ENCODE data around the gene GLS2. TPM values are rescaled to one million over a fixed set of nuclear protein-coding genes. Genes with fewer than 3 reads are reported as not detected.
"Not testable (repeated sequence)": the region's sequence is repeated elsewhere in the genome, so short reads cannot be mapped to it uniquely, and the experiment has no call there.

The GLS2 gene
- 0.28 and 0.51 TPM in 2 replicates for total RNA-seq

DNA sequence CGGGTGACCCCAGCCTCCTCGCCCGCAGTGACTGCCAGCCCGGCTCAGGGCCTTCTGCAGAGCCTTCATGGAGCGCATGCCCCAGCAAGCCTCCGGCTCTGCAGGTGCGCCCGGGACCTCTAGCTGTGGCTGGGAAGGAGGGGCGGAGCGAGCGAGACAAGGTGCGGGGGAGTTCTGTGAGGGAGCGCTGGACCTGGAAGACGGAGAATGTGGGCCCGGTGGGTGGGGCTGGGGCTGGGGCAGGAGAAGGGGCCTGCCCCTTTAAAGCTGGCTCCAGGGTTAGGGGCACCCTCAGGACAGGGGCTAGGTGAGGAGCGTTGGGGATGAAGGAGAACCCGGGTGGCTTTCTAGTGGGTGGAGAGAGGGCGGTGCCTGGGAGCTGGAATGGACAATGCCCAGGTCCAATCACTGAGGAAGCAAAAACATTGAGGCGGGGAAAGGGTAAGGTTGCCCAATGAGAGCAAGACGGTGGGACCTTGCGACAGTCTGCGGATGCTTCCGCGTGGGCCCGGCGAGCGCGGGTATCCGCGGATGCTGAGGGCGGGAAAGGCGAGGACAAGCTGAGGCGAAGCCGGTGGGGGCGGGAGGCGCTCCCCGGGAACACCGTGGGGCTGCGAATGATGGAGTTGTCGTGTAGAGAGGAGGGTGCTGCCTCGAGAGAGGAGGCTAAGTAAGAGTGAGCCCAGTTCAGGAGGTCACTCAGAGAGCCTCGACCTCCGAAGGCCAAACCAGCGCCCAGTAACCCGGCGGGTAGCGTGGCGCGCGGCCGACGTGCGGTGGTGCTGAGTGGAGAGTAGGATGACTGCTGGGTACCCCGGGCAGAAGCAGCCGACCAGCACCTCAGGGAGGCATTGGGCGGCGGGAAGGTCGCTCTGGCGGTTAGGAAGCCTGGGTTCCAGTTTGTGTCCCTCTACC is at the start of gene GLS2:
Gene GLS2, minus strand, starts transcription at position 121 of the 915 bp plus-strand sequence. Its CDS starts 43 bp downstream, at position 78.
- DNase-seq, result peak; percentile 77

DNA sequence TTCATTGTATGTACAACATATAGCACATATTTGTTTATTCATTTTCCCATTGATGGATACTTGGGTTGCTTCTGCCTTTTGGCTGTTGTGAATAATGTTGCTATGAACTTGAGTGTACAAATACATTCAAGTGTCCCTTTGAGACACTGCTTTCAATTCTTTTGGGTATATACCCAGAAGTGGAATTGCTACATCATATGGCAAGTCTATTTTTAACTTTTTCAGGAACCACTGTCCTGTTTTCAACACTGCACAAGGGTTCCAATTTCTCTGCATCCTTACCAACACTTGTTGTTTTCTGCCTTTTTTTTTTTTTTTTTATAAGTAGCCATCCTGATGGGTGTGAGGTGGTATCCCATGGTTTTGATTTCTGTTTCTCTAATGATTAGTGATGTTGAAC is 49.6 kb upstream of the GLS2 start:
- no peak for DNase-seq

DNA sequence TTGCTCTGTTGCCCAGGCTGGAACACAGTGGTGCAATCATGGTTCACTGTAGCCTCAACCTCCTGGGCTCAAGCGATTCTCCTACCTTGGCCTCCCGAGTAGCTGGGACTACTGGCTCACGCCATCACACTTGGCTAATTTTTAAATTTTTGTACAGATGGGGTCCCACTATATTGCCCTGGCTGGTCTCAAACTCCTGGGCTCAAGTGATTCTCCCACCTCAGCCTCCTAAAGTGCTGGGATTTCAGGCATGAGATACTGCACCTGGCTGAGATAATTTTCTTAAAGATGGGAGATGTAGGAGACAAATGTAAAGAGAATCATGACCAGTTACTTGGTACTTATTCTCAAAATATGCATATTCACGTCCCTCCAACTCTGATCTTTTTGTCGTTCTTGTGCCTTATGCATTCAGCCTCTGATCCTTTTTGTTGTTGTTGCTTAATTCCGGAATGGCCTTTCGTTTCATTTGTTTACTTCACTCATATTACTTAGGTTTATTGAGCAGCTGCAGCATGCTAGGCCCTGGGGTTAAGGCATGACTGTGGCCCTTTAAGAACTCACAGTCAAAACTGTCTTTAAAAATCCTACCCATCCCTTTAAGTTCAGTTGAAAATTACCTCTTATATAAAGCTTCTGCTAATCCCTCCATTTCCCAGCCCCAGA is 42.6 kb upstream of the GLS2 start:
- no peak for DNase-seq

DNA sequence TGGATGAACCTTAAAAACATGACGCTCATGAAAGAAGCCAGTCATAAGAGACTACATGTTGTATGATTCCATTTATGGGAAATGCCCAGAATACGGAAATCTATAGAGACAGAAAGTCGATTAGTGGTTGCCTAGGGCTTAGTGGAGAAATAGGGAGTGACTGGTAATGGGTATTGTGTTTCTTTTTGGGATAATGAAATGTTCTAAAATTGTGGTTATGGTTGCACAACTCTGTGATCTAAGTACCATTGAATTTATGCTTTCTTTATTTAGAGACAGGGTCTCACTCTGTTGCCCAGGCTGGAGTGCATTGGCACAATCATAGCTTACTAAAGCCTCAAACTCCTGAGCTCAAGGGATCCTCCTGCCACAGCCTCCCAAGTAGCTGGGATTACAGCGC is 41.7 kb upstream of the GLS2 start:
- no peak for DNase-seq

- no peak for DNase-seq
These were observed 40.9 kb upstream of the GLS2 start for GRCh38 chr12:56528846-56529245.

DNA sequence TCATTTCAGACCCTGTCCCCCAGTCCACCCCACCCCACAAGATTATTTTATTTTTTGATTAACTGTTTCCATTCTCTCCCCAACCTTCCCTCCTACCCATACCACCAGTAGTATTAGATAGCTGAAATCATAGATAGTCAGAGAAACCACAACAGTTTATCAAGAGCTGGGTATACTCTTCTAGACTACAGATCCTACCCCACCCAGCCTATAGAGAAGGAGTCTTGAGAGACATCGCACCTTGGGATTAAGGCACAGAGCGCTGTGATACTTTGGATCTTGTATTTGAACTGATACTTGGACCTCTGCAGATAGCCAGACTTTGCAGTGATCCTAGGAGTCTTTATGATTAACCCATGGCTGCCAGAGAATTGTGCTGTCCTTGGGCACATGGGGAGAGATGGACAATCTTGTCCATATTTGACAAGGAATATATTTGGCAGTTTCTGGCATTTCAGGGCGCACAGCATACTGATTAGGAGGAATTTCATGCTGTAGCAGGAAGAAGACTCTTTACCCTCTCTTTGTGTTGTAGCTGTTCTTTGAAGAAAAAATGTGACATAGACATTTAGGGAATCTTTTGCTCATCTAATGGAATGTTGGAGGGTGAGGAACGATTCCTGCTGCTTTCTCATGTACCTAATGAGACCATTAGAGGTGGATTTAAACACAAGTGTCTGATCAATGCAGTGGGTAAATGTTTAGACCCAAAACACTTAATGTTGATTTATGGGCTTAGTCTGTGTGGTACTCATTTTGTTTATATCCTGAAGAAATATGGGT is 34.6 kb upstream of the GLS2 start:
- peak; percentile 51 for DNase-seq

DNA sequence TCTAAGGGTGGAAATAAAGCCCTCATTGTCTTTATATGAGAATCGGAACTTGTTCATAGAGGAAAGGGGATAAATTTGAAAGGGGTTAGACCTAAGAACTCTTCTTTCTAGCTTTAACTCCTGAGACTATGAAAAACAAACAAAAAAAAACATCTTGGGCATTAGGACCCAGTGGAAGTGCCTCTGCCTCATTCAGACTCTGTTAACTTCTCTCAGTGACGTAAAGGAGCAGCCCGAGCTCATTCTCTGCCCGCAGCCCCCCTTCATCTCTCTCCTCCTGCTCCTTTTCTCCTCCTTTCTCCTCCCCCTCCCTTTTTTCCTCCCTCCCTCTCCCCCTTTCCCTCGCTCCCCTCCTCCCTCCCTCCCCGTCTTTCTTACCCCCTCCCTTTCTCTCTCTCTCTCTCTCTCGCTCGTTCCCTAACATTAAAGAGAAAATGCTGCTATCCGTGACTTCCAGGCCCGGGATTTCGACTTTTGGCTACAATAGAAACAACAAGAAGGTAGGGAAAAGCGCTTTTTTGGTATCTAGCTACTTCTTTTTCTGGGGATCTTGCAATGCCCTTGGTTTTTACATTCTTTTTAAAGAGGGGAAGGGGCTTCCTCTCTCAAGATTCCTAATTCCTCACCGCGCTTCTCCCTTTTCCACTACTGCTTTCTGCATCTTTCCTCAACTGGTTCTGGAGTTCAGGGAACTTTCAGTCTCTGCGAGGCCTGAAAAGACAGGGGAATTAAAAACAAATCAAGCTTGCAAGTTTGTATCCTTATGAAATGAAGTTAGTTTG is 33.8 kb upstream of the GLS2 start, which contains the start of gene RBMS2:
Gene RBMS2, plus strand, starts transcription at position 231 of the 782 bp plus-strand sequence. Its CDS starts 204 bp downstream, at position 435.
- DNase-seq, result peak; percentile 94

GRCh38 chr12:56521209-56521589 is 33.2 kb upstream of the GLS2 start:
- no peak for DNase-seq

GRCh38 chr12:56520506-56520905 is 32.5 kb upstream of the GLS2 start:
- DNase-seq, result peak; percentile 26

DNA sequence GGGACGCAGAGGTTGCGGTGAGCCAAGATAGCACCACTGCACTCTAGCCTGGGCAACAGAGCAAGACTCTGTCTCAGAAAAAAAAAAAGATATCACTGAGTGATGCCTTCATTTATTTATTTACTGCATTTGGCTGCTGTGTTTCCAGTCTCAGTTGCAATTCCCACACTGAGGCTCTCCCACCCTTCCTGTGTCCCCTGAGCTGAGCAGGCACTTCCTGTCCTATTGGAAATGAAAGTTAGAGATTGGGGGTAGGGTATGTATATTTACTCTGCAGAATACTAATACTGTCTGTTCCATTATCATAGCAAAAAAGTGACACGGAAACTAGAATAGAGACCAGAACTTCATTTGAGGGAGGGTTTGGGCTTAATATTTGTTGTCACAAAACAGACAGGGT is 32.1 kb upstream of the GLS2 start:
- DNase-seq, result peak; percentile 68

DNA sequence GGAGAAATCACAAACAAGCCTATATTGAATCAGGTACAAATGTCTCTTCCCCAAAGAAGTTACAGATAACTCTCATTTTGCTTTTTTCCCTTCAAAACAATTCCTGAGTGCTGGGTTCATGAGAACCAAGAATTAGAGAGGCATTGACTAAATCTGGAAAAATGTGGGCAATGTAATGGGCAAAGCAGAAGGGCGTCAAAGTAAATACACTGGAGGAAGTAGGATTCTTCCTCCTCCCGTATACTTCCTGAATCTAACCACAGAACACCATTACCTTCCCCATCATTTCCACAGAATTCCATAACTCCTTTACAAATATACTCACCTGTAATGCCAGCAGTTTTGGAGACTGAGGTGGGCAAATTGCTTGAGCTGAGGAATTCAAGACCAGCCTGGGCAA is 30.6 kb upstream of the GLS2 start:
- peak; percentile 48 for DNase-seq

DNA sequence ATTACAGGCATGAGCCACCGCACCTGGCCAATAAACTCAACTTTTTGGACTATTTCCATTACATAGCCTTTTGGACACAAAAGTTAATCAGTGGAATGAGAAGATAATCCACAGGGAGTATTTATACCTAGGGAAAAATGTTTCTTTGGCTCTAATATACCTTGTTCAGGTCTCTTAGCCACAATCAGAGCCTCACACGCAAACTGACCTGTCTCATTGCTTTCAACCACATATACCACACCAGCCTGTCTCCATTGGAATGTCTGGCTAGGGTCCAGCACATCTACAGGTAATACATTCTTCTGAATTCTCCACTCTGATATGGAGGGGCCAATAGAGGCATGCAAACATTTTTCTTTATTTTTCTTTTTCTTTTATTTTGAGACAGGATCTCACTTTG is 29.9 kb upstream of the GLS2 start:
- no peak for DNase-seq

DNA sequence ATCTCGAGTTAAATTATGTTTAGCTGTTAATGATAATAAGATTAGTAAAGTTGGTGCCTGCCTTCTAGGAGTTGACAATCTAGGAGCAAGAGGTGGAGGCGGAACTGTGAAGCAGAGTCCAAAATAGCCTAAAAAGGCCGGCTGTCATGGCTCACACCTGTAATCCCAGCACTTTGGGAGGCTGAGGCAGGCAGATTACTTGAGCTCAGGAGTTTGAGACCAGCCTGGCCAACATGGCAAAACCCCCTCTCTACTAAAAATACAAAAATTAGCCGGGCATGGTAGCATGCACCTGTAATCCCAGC is 26.0 kb upstream of the GLS2 start:
- DNase-seq, result not testable (repeated sequence)

DNA sequence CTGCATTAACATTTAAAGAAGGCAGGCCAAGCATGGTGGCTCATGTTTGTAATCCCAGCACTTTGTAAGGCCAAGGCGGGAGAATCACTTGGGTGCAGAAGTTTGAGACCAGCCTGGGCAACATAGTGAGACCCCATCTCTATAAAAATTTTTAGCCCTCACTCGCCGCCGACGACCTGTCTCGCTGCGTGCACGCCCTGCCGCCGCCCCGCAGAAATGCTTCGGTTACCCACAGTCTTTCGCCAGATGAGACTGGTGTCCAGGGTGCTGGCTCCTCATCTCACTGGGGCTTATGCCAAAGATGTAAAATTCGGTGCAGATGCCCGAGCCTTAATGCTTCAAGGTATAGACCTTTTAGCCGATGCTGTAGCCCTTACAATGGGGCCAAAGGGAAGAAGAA is 22.8 kb upstream of the GLS2 start:
- DNase-seq, result no peak

- not testable (repeated sequence) for DNase-seq
These were observed 11.9 kb upstream of the GLS2 start for GRCh38 chr12:56499879-56500278.

DNA sequence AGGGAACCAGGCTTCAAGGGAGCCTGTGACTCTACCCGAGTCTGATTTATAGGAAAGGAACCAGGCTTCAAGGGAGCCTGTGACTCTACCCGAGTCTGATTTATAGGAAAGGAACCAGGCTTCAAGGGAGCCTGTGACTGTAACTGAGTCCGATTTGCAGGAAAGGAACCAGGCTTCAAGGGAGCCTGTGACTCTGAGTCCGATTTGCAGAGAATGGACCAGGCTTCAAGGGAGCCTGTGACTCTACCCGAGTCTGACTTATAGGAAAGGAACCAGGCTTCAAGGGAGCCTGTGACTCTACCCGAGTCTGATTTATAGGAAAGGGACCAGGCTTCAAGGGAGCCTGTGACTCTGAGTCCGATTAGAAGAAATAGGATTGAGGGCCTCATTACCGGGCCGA is 11.5 kb upstream of the GLS2 start:
- DNase-seq, result not testable (repeated sequence)

DNA sequence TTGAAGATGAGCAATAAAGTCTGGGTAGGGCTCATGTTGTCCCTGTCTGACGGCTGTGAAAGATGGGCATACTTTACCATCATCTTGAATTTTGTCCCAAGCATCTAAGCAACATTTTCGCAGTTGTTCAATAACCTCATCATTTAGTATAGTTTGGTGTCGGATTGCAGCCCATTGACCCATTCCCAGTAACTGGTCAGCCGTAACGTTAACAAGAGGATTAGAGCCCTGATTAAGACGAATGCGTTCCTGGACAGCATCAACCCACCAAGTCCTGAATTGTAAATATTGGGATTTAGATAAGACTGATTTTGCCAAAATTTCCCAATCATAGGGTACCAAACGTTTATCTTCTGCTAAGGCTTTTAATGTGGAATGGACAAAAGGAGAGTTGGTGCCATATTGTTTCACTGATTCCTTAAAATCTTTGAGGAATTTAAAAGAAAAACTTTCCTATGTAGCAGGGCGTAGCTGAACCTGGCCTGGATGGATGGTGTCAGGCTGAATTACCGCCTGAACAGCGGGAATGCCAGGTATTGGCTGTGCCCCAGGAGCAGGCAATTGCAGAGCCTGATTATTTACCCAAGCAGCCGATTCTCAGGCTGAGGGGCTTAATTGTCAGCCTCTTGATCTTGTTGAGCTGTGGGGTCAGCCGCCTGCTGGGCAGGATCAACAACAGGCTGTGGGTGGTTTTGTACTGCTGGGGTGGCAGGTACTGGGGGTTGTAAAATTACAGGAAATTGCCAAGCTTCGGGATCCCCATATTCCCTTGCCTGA is 10.4 kb upstream of the GLS2 start:
- DNase-seq, result not testable (repeated sequence)

DNA sequence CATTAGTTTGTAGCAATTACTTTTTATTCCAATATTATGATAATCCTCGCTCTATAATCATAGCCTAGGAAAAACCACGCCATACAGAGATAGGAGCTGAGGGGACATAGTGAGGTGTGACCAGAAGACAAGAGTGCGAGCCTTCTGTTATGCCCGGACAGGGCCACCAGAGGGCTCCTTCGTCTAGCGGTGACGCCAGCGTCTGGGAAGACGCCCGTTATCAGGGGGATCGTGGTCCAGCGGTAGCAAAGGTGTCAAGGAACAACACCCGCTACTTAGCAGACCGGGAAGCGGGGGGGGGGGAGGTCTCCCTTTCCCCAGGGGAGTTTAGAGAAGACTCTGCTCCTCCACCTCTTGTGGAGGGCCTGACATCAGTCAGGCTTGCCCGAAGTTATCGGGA is 8.7 kb upstream of the GLS2 start:
- DNase-seq, result peak; percentile 36

DNA sequence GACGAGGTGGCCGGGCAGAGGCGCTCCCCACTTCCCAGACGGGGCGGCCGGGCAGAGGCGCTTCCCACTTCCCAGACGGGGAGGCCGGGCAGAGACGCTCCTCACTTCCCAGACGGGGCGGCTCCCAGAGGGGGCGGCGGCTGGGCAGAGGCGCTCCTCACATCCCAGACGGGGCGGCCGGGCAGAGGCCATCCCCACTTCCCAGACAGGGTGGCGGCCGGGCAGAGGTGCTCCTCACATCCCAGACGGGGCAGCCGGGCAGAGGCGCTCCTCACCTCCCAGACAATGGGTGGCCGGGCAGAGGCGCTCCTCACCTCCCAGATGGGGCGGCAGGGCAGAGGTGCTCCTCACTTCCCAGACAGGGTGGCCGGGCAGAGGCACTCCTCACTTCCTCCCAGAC is 6.5 kb upstream of the GLS2 start:
- DNase-seq, result not testable (repeated sequence)

DNA sequence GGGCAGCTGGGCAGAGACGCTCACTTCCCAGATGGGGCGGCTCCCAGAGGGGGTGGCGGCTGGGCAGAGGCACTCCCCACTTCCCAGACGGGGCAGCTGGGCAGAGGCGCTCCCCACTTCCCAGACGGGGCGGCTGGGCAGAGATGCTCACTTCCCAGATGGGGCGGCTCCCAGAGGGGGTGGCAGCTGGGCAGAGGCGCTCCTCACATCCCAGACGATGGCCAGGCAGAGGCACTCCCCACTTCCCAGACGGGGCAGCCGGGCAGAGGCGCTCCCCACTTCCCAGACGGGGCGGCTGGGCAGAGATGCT is 6.1 kb upstream of the GLS2 start:
- DNase-seq, result not testable (repeated sequence)

DNA sequence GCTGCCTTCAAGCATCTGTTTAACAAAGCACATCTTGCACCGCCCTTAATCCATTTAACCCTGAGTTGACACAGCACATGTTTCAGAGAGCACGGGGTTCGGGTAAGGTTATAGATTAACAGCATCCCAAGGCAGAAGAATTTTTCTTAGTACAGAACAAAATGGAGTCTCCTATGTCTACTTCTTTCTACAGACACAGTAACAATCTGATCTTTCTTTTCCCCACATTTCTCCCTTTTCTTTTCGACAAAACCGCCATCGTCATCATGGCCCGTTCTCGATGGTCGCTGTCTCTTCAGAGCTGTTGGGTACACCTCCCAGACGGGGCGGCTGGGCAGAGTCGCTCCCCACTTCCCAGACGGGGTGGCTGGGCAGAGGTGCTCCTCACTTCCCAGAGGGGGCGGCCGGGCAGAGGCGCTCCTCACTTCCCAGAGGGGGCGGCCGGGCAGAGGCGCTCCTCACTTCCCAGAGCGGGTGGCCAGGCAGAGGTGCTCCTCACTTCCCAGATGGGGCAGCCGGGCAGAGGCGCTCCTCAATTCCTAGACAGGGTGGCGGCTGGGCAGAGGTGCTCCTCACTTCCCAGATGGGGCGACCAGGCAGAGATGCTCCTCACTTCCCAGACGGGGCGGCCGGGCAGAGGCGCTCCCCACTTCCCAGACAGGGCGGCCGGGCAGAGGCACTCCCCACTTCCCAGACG is 5.6 kb upstream of the GLS2 start:
- DNase-seq, result not testable (repeated sequence)
